NCI-H146 (cell line): ENCODE measurements around the gene TMSB4Y.

Experiments
- DNase-seq: peaks from one replicate; lab custom pipeline; 2025; lab: John Stamatoyannopoulos, UW

The TMSB4Y gene

DNA sequence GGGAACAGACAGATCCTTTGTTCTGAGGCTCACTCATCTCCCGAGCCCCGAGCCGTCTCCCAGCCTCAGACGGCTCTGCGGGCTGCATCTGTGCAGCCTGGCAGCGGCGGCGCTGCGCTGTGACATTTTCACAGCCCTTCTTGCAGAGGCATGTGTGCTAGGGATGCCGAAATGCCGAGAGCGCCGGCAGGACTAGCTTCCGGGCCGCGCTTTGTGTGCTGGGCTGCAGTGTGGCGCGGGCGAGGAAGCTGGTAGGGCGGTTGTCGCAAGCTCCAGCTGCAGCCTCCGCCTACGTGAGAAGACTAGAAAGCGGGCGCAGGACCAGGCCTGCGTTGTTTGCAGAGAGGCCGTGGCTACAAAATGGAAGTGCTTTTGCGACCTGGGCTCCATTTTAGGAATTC lies at the start of gene TMSB4Y:
TMSB4Y (plus strand) TSS at position 332 of the 401 bp plus-strand sequence.
- no peak for DNase-seq

DNA sequence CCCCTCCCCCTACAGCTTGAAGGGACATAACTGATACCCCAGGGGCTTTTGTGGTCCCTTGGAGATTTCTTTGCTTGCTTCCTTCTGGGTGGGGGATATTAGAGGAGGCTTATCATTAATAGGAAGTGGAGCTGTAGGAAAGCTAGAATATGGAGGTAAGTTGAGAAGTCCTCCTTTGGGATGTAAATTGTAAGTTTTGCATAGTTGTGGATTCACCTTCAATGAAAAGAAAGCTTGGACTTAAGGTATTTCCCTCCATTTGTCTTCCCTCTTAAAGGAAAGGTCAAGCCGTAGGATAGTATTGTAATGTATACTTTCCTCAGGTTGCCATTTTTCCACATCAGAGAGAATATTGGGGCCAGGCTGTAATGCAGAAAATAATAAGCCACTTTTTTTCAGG lies 39.5 kb upstream of the TMSB4Y start:
- no peak for DNase-seq

- no peak for DNase-seq
Observed at GRCh38 chrY:13671122-13671521, 32.6 kb upstream of the TMSB4Y start.

DNA sequence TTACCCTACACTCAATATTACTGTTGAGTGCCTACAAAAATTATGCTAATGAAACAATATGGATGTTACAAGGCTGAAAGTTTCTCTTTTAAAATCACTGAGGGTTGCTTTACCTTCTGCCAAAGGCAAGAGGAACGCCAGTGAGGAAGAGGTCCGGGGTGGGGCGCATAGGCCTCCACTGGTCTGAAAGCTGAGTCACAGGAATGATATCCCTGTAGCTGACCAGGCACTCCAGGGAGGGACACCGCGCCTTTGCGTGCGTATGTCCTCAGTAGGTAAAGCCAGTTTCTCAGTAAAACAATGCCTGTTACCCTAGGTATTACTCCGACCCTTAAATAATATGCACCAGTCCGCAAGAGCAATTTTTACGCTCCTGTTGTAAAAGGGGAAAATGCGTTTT lies 1.4 kb upstream of the TMSB4Y start:
- DNase-seq, result no peak

- no peak for DNase-seq
Observed at GRCh38 chrY:13704121-13704930, 627 bp downstream of the TMSB4Y start.

DNA sequence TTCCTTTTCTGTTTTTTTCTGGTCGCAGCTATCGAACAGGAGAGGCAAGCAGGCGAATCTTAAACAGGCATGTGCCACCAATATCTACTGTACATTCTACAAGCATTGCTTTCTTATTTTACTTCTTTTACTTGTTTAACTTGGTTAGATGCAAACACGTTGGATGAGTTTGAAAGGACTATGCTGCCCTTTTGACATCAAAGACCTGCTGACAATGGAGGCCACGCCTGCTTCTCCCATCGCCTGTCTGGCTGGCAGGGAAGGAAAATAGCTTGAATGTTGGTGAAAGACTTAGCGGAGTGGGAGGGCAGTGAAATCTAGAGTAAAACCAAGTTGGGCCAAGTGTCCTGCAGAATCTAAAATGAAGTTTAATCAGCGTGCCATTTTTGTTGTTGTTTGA lies 1.5 kb downstream of the TMSB4Y start:
- DNase-seq, result no peak

DNA sequence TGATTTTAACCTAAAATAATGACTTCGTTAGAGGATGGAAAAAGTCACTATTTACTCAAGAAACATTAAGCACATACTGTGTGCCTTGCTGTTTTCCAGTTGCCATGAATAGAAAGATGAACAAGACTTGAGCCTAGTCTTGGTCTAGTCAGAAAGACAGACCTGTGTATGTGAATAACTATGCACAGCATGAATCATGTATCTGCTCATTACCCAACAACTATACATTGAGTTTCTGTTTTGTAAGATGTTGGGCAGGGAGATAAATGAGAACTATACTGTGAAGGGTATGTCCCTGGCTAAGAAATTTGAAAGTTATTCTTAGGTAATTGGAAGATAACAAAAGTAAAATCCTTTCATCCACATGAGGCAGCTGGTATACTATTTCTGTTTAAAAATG lies 4.3 kb downstream of the TMSB4Y start:
- DNase-seq, result no peak

- DNase-seq, result no peak
Observed at GRCh38 chrY:13718996-13719395, 15.3 kb downstream of the TMSB4Y start.

- no peak for DNase-seq
Observed at GRCh38 chrY:13729517-13729916, 25.8 kb downstream of the TMSB4Y start.

DNA sequence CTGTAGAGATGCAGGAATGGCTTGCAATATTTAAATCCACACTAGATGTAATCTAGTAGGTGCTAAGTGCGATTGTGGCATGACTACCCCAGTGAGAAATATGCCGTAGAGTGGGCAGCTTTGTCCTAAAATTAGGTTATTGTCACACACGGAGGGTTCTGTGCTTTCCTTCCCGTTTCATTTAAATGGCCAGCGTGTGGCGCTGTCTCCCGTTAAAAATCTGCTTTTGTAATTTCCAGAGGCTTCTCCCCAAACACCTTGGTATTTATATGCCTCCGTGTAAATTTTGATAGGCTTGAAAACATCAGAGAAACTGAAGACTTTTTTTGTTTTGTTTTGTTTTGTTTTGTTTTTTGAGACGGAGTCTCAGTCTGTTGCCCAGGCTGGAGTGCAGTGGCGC lies 34.9 kb downstream of the TMSB4Y start:
- no peak for DNase-seq

GRCh38 chrY:13751289-13752071 lies 47.8 kb downstream of the TMSB4Y start:
- no peak for DNase-seq

- DNase-seq, result no peak
Observed at GRCh38 chrY:13754661-13755060, 51.0 kb downstream of the TMSB4Y start.
